Mesenteric fat pad (tissue), 1 donor: ENCODE measurements around the gene MGST3. TPM values are rescaled to one million over a fixed set of nuclear protein-coding genes. Genes with fewer than 3 reads are reported as not detected.
"Not testable (repeated sequence)": the region's sequence is repeated elsewhere in the genome, so short reads cannot be mapped to it uniquely, and the experiment has no call there.

Experiments
- DNase-seq: peaks from one replicate; pipeline ENCODE4 v3.0.0-alpha.2; 2020; ENCODE audit warnings: low spot score
- total RNA-seq: library from RNA; stranded (reverse); fragmentation: NEBNext Ultra II Directional; extraction: Animal tissue kit (Norgen Biotek cat#: 25700); gene quantifications from one replicate; pipeline ENCODE4 v1.2.1, GENCODE V29; 2021
- donor health status: DM: yes; HTN: yes; CAD: no.

MGST3 gene
- total RNA-seq, 1 donor from 2014 or later = 418 TPM

DNA sequence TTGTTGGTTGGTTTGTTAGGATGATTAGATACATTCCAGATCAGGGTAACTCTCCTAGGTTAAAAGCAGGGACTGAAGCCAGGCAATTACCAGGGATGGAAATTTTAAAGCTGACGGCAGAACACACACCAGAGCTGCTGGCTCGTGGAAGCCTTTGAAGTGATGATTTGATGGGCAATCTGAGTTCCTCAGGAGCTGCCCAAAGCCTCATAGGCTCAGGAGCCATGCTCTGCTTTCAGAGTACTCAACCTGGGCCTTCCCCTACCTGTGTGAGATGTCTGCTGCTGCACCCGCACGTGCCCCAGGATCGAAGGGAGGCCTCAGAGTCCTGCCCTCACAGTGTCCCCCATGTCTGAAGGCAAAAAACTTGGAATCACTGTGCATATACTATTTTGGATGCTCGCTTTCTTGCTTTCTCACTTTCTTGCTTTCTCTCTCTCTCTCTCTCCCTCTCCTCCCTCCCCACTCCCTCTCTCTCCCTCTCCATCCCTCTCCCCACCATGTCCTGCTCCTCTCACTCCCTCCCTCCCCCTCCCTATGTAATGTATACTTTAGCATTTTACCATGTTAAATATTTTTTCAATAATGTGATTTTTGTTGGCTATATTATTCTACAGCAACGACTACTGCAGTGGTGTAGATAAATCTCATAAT is 18.0 kb downstream of the MGST3 start:
- DNase-seq = no peak

DNA sequence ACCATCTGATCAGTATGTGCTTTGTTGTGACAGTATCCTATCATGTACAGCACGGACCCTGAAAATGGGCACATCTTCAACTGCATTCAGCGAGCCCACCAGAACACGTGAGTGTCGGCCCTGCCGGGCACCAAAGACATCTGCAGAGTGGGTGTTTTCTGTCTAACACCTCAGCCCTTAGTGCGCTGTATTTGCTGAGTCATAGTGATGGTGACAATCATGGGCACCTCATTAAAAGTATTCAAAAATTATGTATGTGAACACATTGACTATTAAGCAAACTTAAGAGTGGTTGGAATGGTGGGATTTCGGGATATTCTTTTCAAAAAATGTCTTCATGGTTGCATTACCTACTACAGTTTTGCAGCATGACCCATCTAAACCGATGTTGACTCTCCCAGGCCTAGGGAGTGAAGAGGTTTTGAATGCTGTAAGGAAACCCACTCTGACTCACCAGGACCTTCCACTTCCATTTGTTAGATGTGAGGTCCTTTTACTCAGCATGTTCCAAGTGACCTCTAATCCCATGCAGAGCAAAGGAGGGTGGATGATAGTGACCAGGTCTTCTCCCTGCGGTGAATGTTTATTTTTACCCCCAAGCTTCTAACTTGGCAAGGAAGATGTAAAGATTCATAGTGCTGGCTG is 20.1 kb downstream of the MGST3 start:
- no peak for DNase-seq

DNA sequence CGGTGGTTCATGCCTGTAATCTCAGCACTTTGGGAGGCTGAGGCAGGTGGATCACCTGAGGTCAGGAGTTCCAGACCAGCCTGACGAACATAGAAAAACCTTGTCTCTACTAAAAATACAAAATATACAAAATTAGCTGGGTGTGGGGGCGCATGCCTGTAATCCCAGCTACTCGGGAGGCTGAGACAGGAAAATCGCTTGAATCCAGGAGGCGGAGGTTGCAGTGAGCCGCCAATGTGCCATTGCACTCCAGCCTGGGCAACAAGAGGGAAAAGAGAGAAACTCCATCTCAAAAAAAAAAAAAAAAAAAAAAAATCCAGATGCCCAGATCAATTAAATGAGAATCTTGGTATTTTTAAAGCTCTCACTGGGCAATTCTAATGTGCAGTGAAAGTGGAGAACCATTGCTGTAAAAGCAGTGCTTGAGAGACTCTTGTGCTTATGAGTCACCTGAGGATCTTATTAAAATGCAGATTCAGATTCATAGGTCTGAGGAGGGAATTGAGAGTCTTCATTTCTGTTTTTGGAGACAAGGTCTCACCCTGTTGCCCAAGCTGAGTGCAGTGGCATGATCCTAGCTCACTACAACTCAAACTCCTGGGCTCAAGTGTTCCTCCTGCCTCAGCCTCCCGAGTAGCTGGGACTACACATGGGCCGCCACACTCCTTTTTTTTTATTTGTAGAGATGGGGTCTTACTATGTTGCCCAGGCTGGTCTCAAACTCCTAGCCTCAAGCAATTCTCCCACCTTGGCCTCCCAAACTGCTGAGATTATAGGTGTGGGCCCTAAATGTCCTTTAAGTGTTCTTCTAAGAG is 27.9 kb downstream of the MGST3 start:
- not testable (repeated sequence) for DNase-seq

DNA sequence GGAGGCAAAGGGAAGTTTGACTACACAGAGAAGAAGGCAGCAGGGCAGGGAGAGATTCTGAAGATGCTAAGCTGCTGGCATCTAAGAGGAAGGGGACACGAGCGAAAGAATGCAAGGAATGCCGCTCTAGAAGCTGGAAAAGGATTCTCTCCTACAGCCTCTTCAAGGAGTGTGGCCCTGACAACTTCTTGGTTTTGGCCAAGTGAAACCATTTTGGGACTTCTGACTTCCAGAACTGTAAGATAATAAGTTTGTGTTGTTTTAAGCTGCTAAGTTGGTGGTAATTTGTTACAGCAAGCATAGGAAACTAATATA is 28.5 kb downstream of the MGST3 start:
- no peak for DNase-seq

DNA sequence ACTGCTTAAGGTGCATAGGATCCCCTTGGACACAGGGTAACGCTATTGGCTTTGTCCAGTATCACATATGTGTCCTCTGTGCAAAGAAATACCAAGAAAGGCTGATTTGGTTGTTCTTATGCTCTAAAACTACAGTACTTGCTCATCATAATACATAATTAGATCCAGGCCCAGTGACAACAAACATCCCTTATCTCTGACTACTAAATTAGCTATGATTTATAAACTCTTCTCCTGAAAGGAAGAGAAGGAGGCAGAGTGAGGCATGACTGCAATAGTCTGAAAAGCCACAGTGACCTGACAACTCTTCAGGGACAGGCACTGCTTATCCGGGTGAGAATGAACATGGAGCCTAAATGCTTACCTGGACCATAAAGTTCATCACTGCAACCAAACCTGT is 30.7 kb downstream of the MGST3 start:
- no peak for DNase-seq

DNA sequence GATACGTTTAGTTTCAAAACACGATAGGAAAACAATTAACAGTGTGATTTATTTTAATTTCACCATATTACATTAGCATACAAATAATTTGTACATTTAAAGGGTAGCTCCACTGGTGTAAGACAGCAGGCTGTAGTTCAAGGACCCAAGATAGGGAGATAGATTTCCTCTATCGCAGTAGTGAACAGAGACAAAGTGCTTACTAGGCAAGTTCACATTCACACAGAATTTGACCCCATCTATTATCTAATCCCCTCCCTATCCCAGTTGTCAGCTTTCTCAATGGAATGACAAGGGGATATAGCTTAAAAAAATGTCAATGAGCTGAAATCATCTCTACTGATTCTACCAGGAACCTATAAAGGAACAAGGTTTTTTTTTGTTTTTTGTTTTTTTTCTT is 31.2 kb downstream of the MGST3 start:
- DNase-seq = no peak

DNA sequence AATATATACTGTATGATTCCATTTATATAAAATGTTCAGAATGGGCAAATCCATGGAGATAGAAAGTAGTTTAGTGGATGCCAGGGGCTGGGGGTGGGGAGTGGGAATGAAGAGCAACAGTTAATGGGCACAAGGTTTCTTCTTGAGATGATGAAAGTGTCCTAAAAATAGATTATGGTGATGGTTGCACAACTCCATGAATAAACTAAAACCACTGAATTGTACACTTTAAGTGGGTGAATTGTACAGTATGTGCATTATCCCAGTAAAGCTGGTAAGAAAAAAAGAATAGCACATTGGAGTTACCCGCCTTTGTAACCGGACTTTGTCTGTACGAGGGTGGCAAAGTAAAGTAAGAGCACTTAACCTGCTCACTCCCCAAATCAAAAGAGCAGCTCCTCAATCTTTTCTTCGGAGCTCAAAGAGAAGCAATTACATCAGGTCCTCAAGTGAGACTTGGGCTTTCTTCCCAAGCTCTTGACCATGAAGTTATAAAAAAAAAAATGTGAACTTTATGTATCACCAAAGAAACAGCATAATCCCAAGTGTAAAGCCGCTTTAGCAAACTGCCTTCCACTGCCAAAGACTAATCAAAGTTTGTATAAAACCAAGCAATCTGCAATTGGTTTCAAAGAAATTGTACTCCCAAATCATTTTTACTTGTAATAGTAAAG is 35.3 kb downstream of the MGST3 start:
- no peak for DNase-seq

DNA sequence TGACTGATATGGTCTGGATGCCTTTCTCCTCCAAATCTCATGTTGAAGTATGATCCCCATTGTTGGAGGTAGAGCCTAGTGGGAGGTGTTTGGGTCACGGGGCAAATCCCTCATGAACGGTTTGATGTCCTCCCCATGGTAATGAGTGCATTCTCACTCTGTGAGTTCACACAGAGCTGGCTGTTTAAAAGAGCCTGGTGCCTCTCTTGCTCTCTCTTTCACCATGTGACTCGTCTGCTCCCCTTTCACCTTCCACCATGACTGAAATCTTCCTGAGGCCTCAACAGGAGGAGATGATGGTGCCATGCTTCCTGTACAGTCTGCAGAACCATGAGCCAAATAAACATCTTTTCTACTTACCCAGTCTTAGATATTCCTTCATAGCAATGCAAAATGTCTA is 37.1 kb downstream of the MGST3 start:
- no peak for DNase-seq

DNA sequence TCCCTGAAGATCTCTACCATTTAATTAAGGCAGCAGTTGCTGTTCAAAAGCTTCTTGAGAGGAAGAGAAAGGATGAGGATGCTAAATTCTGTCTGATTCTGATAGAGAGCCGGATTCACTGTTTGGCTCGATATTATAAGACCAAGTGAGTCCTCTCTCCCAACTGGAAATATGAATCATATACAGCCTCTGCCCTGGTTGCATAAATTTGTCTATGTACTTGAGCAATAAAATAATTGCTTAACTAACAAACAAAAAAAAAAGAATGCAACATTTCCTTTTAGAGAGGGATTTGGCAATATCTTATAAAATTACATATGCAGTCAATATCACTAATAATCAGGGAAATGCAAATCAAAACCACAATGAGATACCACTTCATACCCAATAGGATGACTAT is 40.5 kb downstream of the MGST3 start:
- DNase-seq = no peak

DNA sequence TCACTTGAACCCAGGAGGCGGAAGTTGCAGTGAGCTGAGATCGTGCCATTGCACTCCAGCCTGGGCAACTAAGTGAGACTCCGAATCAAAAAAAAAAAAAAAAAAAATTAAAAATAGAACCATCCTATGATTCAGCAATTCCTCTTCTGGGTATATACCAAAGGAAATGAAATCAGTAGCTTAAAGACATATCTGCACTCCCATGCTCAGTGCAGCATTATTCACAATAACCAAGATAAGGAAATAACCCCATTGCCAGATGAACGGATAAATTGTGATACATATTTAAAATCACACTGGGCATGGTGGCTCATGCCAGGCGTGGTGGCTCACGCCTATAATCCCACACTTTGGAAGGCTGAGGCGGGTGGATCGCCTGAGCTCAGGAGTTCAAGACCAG is 43.6 kb downstream of the MGST3 start:
- no peak for DNase-seq

DNA sequence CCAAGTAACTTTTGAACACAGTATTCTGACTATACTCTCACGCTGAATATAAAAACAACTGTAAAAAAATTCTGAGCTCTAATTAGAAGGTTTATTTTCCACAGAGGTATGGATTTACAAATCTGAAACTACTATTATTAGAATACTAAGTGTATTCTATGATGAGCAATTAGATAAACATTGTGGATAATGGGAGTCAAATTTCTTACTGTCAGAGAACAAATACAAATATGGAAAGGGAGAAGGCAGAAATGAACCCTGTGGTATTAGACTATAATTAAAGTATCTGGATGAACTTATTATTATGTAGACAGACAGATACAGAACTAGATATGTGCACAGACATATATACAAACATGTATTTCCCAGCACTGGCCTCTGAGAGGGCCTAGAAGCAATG is 44.8 kb downstream of the MGST3 start:
- DNase-seq = no peak

DNA sequence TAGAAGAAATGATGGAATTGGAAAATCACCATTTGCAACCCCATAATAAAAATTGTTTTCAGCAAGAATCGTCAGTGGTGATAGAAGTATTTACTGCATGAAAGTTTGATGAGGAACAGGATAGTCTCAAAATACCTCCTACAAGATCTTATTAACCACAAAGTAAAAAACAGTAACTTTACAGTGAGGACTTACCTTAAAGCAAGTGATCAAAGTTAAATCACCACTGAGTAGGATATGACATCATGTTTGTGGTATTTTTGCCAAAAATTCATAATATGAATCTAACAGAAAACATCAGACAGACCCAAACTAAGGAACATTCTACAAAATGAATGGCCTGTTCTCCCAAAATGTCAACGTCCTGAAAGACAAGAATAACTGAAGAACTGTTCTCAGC is 47.5 kb downstream of the MGST3 start:
- no peak for DNase-seq

DNA sequence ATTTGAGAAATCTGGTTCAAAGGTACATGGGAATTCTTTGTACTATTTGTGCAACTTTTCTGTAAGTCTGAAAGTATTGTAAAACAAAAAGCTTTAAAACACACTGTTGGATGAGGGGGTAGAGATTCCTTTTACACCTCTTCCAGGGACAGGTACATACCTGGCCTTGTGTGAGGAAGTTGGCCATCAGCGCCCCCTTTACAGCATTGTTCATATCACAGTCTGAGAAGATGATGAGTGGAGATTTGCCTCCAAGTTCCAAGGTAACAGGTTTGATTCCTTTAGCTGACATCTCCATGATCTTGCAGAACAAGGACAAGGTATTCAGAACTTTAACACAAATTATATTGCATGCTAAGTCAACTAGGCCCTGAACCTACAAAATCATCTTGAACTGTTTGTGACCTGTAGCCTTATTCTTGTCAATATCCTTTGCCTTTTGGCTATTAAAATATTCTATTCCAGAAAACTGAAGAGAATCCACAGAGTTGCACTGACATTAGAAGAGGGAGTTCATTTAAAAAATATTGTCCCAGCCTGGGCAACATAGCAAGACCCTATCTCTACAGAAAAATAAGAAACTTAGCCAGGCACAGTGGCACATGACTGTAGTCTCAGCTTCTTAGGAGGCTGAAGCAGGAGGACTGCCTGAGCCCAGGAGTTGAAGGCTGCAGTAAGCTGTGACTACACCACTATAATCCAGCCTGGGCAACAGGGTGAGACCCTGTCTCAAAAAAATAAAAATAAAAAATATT is 48.4 kb downstream of the MGST3 start:
- no peak for DNase-seq

DNA sequence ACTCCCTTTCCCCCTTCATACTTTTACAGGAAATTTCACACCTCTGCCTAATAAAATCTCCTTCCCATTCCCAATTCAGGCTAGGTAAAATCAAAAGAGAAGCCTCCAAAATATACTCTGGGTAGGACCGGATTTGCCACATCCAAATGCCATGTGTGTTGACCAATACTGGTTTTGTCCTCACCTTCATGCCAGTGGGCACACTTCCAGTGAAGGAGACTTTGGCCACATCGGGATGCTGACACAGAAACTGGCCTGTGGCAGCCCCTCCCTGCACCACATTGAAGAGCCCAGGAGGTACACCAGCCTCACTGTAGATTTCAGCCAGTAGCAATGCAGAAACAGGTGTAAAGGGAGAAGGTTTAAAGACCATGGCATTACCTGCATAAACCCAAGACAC is 49.3 kb downstream of the MGST3 start:
- no peak for DNase-seq

DNA sequence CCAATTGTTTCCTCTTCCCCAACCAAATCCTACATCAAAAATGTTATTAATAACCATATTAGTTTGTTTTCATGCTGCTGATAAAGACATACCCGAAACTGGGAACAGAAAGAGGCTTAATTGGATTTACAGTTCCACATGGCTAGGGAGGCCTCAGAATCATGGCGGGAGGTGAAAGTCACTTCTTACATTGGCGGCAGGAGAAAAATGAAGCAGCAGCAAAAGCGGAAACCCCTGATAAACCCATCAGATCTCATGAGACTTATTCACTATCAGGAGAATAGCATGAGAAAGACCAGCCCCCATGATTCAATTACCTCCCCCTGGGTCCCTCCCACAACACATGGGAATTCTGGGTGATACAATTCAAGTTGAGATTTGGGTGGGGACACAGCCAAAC is 49.7 kb downstream of the MGST3 start:
- not testable (repeated sequence) for DNase-seq

DNA sequence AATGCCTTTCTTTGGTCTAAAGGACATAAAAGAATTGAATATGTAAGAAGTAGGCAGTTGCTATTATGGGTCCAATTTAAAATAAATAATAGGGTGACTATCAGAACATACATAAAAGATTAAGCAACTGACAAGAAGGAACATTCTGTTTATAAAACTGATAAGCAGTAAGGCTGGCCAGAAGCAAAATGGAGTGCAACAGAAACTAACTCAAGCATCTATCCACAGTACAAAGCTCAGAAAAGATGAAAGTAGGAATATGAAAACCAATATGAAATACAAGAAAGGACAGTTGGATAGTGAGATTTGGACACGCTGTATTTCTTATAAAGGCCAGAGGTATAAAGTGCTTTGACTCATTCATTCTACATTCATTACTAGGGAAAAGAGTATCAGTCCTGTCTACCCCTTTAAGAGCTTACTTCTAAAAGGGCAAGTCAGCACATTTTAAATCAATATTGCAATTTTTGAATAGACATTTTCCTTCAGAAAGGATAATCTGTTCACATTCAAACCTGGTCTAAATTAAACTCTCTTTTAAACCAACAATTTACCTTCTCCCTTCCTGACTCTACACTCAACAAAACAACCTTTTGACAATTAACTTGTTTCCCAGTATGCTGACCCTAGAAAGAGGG is 52.9 kb downstream of the MGST3 start:
- DNase-seq = no peak

DNA sequence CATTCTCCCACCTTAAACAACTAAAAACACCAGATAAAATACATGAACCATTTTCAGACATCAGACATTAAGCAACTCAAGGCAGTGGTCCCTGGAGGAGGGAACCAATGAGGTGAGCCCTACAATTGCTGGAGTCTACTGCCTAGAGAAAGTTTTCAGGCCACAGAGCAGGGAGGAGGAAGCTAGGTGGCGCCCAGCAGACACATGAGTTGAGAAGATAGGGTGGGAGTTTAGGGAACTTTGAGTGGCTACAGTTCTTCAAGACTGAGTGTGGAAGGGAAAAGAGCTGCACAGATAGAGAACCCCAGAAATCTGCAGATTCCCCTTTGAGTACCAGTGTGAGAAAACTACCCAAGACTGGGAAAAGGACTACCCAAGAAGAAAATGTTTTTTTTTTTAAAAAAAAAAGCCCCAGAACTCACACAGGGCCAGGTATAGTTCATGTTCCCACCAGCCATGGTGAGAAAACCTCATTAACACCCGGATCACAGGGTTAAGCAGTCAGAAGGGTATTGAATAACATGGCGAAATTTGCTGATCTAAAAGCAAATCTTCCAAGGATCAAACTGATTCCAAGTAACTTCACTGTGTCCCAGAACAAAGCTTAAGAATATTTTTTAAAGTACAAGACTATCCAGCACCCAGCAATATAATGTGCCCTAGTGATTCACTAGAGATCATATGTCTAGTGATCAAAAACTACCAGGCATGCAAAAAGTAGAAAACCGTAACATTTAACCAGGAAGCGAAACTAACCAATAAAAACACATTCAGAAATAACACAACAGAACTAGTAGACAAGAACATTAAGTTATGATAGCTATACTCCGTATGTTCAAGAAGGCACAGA is 55.3 kb downstream of the MGST3 start:
- no peak for DNase-seq

DNA sequence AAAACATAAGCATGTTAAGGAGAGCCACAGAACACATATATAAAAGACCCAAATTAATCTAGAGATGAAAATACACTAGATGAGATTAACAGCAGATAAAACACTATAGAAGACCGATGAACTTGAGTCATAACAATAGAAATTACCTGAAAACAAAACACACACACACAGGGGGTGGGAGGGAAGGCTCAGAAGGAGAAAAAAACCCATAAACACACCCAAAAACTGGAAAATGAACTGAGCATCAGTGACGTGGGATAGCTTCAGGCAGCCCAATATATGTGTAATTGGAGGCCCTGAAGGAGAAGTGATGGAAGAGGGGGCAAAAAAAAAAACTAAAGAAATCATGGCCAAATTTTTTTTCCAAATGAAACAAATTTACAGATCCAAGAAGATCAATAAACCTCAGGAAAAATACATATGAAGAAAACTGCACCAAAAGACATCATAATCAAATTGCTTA is 56.0 kb downstream of the MGST3 start:
- no peak for DNase-seq

DNA sequence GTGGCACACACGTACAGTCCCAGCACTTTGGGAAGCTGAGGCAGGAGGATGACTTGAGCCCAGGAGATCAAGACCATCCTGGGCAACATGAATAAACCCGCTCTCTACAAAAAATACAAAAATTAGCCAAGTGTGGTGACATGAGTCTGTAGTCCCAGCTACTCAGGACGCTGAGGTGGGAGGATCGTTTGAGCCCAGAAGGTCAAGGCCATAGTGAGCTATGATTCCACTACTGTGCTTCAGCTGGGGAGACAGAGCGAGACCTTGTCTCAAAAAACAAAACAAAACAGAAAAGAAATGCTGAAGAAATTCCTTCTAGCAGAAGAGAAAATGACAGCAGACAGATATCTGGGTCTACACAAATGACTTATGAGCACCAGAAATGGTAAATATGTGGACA is 57.0 kb downstream of the MGST3 start:
- DNase-seq = no peak

DNA sequence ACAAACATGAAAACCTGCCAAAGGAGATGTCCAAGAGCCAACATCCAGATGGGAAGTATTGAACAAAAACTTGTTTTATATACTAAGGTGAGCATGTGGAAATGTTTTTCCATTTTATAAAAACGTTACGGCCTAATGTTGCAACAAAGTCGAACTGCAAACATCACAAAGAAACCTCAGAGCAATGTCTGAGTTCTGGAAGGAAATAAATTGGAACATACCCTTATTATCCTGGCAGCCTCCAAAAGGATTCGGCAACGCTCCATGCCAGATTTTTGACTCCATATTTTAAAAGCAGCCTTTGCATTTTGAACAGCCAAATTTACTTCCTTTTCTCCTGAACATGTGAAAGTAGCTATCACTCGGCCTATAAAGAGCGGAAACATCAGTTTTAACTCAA is 64.0 kb downstream of the MGST3 start:
- DNase-seq = no peak
